ENCODE data around the gene NEURL1B.

NEURL1B gene

GRCh38 chr5:172739375-172739774 is 98.3 kb downstream of the NEURL1B start:
- Mint-ChIP-seq H3K4me1 (no peaks in the 10 kb centered on the region), H3K27ac (no peak overlapping the region), H3K4me3 (no peak overlapping the region), H3K9me3 (no peaks in the 10 kb centered on the region), H3K27me3 (no peaks in the 10 kb centered on the region)
- DNase-seq, result no peak
- ATAC-seq, result no peak

- Mint-ChIP-seq H3K27ac (peak overlapping the region in 1 of 2 donors; percentile 64), H3K9me3 (no peaks in the 10 kb centered on the region), H3K4me1 (no peaks in the 10 kb centered on the region), H3K27me3 (no peaks in the 10 kb centered on the region), H3K4me3 (no peak overlapping the region)
- no peak for DNase-seq
- no peak for ATAC-seq
These were observed 99.6 kb downstream of the NEURL1B start for GRCh38 chr5:172740428-172741205.

Measured in stimulated activated naive CD8-positive, alpha-beta T cell treated with anti-CD3 and anti-CD28 coated beads, Interleukin-15, amount 100 ng/mL, for 72 hours (primary cell).